ENCODE data around the gene ATP8B3.

The ATP8B3 gene

DNA sequence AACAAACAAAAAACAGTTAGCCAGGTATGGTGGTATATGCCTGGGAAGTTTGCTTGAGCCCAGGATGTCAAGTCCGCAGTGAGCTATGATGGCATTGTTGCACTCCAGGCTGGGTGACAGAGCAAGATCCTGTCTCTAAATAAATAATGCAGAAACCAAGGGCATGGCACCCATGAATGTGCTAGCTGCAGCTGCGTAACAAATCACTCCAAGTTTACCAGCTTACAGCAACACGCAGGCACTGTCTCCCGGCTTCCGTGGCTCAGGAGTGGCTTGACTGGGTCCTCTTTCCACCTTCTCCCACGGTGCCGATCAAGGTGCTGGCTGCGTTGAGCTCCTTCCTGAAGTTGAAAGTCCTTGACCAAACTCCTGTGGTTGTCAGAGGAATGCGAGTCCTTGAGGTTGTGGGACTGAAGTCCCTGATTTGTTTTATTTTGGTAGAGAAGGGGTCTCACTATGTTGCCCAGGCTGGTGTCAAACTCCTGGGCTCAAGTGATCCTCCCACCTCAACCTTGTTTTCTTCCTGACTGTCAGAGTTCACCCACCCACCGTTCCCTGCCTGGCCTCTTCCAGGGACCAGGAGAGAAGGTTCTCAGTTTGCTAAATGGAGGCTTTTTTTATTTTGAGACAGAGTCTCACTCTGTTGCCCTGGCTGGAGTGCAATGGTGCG lies 72.0 kb downstream of the ATP8B3 start:
- DNase-seq: no peak

DNA sequence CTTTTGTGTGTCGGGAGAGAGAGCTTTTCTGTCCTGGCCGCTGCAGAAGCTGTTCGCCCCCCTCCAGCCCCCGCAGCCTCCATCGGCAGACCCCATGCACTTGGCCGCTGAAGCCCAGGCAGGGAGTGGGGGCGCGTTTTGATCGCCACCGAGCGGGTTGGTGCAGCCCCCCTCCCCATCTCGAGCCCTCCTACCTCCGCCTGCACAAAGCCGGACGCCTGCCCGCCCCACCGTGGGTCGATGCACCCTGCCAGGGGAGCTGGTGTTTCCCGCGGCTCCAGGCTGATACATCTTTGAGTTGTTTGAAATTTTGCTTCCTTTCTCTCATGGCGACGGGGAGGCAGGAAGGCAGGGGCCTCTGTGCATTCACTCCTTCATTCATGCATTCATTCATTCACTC lies 75.1 kb downstream of the ATP8B3 start:
- no peak for DNase-seq

DNA sequence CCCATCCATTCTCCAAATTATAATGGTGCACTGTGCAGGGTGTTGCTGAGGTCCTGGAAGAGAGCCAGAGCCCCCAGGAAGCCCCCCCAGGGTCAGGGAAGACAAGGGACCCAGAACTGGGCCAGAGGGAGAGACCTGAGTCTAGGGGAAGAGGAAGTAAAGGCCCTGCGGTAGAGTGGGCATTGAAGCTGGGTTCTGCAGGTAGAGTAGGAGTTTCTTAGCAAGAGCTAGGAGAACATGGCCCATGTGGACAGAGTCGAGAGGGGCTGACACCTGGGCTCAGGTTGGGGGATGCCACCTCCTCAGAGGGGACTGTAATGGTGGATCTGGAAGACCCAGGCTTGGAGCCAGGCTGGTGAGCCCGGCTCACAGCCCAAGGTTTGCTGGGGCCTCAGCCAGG lies 75.8 kb downstream of the ATP8B3 start:
- DNase-seq: no peak

DNA sequence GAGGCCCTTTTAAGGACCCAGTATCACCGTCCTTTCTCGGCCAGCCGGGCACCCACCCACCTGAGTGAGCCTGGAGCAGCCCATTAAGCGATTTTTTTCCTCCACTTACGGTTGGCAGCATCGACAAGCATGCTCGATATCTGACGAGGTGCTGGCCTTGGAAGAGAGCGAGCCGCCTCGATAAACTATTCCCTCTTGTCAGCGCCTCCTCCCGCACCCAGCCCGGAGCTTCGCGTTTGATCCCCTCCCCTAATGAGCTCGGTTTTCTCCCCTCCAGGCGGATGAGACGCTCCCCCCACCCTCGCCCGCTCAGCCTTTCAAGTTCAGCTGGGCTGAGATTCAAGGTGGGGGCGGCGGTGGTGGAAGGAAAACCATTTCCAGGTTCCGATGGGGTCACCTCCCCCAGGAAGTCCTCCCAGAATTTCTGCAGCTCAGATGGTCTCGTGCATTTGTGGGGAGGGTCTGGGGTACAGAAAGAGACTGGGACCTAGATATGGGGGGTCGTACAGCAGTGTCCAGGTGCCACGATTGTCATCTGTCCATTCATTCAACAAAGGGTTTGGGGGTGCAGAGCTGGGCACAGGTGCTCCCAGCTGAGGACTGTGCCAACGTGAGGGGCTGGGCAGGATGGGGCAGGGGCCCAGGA lies 77.6 kb downstream of the ATP8B3 start:
- no peak for DNase-seq
